Right cardiac atrium (tissue), 5 donors: ENCODE results near the gene RASSF7. TPM values are rescaled to one million over a fixed set of nuclear protein-coding genes. Genes with fewer than 3 reads are reported as not detected.
A peak's percentile ranks its signal among the peaks of the same experiment; 100 is the strongest.

Source experiments
- ATAC-seq, 2 donors: fragments of 200-7000 bp; cut with Tn5 transposase; one replicate each; pipeline versions ENCODE4 v1.8.0 to v1.9.1; 2020; ENCODE audit warnings: moderate library complexity in 2 of 2, mild to moderate bottlenecking in 1 of 2
- DNase-seq, 3 donors: peaks; one replicate each; pipeline ENCODE4 v3.0.0-alpha.2; 2020
- H3K27ac ChIP-seq: one replicate; pipeline ENCODE4 v1.5.1; 2013; ENCODE audit warnings: mild to moderate bottlenecking, low read length, control low read depth, moderate library complexity
- H3K27me3 ChIP-seq: one replicate; pipeline ENCODE4 v1.6.1; 2013; ENCODE audit not compliant: control insufficient read depth, insufficient read depth
- H3K4me1 ChIP-seq: one replicate; pipeline ENCODE4 v1.6.1; 2013; ENCODE audit warnings: low read length; ENCODE audit not compliant: control insufficient read depth, insufficient read depth
- H3K4me3 ChIP-seq: one replicate; pipeline ENCODE4 v1.5.1; 2013; ENCODE audit warnings: low read length, control low read depth
- H3K9me3 ChIP-seq: one replicate; pipeline ENCODE4 v1.6.1; 2013; ENCODE audit warnings: low read length; ENCODE audit not compliant: control insufficient read depth
- WGBS: extraction: QIAGEN DNeasy Blood & Tissue Kit; methylation state at CpG from one replicate; pipeline ENCODE4 v1.1.7; 2013; 5-methylcytosine and 5-hydroxymethylcytosine counted together
- intact Hi-C, 4 donors: fragments of 100-400 bp; cut with DNase I; formaldehyde crosslinking; loops; one replicate each; pipeline versions ENCODE4 v1.11.0 to v1.14.0; 2022 to 2023
- polyA plus RNA-seq: library from polyadenylated mRNA; stranded (reverse); fragments of 200-250 nt; gene quantifications from one replicate; pipeline ENCODE4 v1.2.3, GENCODE V29; 2013
- total RNA-seq, 4 donors: library from RNA; stranded (reverse); fragmentation: NEBNext Ultra II Directional; extraction: Animal tissue kit (Norgen Biotek cat#: 25700); gene quantifications; one replicate each; pipeline ENCODE4 v1.2.1, GENCODE V29; 2021
- donor health status: healthy with polysubstance abuse.
- donor health status: DM: no; HTN: yes; CAD: no.
- donor health status: DM: no; HTN: no; CAD: no.
- donor health status: DM: no; HTN: yes; CAD: no; lungs with severe emphysema.
- donor health status: DM: yes; HTN: yes; CAD: no.

Gene RASSF7
- total and polyA plus RNA-seq, 5 donors: 2.5 to 6.3 (median 3.9) TPM

- peak in 1 of 2 donors; percentile 0 for ATAC-seq
- peak in 2 of 3 donors; percentile 22 to 58 for DNase-seq
- intact Hi-C loops: no loop called here
- H3K27me3 ChIP-seq: no peaks in the 10 kb centered on the region
- H3K4me3 ChIP-seq: peak overlapping the region; percentile 87
- WGBS: 9% methylated on average over 67 of the region's 67 CpGs
- no peak overlapping the region for H3K27ac ChIP-seq
- H3K9me3 ChIP-seq: no peaks in the 10 kb centered on the region
- H3K4me1 ChIP-seq: no peaks in the 10 kb centered on the region
Measured at GRCh38 chr11:561148-562003, 606 bp downstream of the RASSF7 start.

DNA sequence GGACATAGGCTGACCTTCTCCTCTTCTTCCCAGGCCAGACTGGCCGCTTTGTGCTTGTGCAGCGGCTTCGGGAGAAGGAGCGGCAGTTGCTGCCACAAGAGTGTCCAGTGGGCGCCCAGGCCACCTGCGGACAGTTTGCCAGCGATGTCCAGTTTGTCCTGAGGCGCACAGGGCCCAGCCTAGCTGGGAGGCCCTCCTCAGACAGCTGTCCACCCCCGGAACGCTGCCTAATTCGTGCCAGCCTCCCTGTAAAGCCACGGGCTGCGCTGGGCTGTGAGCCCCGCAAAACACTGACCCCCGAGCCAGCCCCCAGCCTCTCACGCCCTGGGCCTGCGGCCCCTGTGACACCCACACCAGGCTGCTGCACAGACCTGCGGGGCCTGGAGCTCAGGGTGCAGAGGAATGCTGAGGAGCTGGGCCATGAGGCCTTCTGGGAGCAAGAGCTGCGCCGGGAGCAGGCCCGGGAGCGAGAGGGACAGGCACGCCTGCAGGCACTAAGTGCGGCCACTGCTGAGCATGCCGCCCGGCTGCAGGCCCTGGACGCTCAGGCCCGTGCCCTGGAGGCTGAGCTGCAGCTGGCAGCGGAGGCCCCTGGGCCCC is 1.4 kb downstream of the RASSF7 start:
- Histone ChIP-seq H3K4me3 (no peak overlapping the region), H3K27me3 (no peaks in the 10 kb centered on the region), H3K27ac (no peak overlapping the region), H3K4me1 (no peaks in the 10 kb centered on the region), H3K9me3 (no peaks in the 10 kb centered on the region)
- no peak for ATAC-seq
- DNase-seq: peak in 1 of 3 donors; percentile 14
- 95% methylated on average over 29 of the region's 29 CpGs for WGBS
- intact Hi-C loops: no loop called here

- Histone ChIP-seq H3K27ac (no peak overlapping the region), H3K4me1 (no peaks in the 10 kb centered on the region), H3K9me3 (no peaks in the 10 kb centered on the region), H3K4me3 (no peak overlapping the region), H3K27me3 (no peaks in the 10 kb centered on the region)
- intact Hi-C loops: no loop called here
- ATAC-seq (no peak), DNase-seq (peak in 1 of 3 donors; percentile 35)
- 90% methylated on average over 18 of the region's 18 CpGs for WGBS
Measured at GRCh38 chr11:563066-563811, 2.5 kb downstream of the RASSF7 start.

- Histone ChIP-seq H3K27ac (no peak overlapping the region), H3K27me3 (no peaks in the 10 kb centered on the region), H3K4me3 (no peak overlapping the region), H3K4me1 (no peaks in the 10 kb centered on the region), H3K9me3 (no peaks in the 10 kb centered on the region)
- DNase-seq: peak in 1 of 3 donors; percentile 43
- WGBS: 88% methylated on average over 12 of the region's 12 CpGs
- ATAC-seq: no peak
- intact Hi-C loops: no loop called here
Measured at GRCh38 chr11:563812-564578, 3.2 kb downstream of the RASSF7 start.

DNA sequence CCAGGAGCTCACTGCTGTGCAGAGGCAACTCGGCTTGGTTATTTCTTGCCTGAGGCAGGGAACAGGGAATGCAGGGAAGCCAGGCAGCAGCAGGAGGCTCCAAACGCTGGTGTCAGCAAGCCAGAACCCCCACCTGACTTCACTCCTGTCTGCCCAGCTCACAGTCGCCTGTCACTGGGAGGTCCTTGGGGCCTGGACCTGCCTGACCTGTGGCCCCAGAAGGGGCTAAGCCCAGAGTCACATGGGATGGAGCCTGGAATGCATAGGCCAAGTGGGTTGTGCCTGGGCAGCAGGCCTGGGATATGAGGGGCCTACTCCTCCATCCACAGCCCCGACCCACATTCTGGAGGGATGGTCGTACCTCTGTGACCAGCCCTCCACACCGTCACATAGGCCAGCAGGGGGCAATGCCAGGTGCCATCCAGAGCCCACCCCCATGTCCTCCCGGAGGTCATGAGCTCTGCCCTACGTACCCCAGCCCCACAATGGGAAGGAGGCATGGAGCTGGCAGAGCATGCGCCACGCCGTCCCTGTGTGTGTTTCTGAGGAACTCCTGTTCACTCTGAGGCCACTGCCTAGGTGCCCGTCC is 5.2 kb downstream of the RASSF7 start:
- peak in 1 of 3 donors; percentile 54 for DNase-seq
- Histone ChIP-seq H3K9me3 (no peaks in the 10 kb centered on the region), H3K27me3 (no peaks in the 10 kb centered on the region), H3K4me1 (peaks cover 3% of the 10 kb centered on the region), H3K4me3 (no peak overlapping the region), H3K27ac (no peak overlapping the region)
- ATAC-seq: no peak
- 83% methylated on average over 12 of the region's 12 CpGs for WGBS
- intact Hi-C loops: no loop called here

GRCh38 chr11:567011-567628 is 6.3 kb downstream of the RASSF7 start:
- Histone ChIP-seq H3K9me3 (no peaks in the 10 kb centered on the region), H3K4me1 (peaks cover 3% of the 10 kb centered on the region), H3K4me3 (peak overlapping the region; percentile 69), H3K27ac (no peak overlapping the region), H3K27me3 (no peaks in the 10 kb centered on the region)
- 85% methylated on average over 18 of the region's 18 CpGs for whole genome bisulfite sequencing
- intact Hi-C loops: no loop called here
- DNase-seq: peak in 1 of 3 donors; percentile 55
- no peak for ATAC-seq

DNA sequence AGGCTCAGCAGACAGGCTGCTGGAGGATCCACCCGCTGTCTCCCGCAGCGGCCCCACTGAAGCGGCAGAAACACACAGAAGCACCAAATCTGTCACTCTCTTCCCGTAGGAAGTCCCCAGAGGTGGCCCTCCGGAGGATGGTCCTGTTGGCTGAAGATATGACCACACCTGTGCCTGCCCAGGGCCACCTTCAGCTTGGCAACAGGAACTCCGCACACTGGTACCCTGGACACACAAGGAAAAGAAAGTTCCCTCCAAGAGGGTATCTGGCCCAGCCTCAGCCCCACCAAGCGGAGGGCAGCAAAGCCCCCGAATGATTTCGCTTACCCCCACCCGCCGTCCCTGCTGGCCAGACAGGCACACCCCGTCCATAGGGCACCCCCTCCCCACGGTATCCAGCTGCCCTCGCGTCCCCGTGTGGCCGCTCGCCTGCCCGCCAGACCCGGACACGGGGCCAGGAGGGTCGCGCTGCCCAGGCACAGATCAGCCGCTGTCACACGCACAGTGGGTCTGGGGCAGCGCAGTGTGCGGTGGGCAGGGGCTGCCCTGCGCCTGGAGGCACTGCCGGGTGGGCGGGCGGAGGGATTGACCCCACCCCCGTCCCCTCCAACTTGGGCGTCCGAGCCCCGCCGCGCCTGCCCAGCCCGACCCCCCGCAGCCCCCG is 7.0 kb downstream of the RASSF7 start:
- Histone ChIP-seq H3K9me3 (no peaks in the 10 kb centered on the region), H3K27ac (peak overlapping the region; percentile 53), H3K4me3 (peak overlapping the region; percentile 69), H3K27me3 (no peaks in the 10 kb centered on the region), H3K4me1 (peaks cover 3% of the 10 kb centered on the region)
- intact Hi-C loops: no loop called here
- 19% methylated on average over 41 of the region's 41 CpGs for WGBS
- DNase-seq (peak in 1 of 3 donors; percentile 51), ATAC-seq (peak; percentile 9 to 17)

DNA sequence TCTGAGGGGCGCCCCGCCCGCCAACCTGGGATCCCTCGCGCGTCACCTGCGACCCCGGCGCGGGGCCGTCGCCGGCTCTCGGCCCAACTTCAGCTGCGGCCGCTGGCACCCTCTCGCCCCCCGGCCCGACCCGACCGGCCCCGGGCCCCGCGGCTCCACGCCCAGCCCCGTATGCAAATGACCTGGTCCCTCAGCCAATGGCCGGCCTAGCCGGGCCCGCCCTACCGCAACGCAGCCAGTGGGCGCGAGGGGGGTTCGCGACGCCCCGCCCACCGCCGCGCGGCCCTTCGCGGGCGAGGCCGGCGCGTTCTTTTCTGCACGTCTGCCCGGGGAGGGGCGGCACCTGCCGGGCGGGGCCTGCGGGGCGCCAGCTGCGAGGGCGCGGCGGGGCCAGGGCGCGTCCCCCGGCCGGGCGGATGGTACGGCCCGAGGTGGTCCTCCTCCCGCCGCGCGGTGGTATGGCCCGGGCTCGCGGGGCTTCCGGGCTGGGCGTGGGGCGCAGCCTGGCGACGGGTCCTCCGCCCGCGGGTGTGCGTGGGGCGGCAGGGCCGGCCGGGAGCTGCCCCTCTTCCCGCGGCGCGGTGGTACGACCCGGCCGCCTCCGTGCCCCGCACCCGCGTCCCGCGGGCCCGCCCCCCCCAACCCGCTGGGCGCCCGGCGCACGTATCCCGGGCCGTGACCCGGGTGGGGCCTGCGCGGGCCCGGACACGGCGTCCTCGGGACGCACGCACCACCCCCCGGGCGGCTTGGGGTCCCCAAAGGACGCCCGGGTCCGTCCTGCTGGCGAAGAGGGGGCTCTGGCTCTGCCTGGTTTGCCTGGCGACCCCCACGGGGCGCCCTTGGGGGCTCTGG is 7.8 kb downstream of the RASSF7 start:
- intact Hi-C loops: no loop called here
- no peaks in the 10 kb centered on the region for H3K9me3 ChIP-seq
- WGBS: under 1% methylated on average over 123 of the region's 123 CpGs

More for the DNA sequence above, 7.8 kb downstream of the RASSF7 start:
- Histone ChIP-seq H3K27me3 (no peaks in the 10 kb centered on the region), H3K4me3 (peak overlapping the region; percentile 69), H3K4me1 (peaks cover 3% of the 10 kb centered on the region), H3K27ac (peak overlapping the region; percentile 99)
- ATAC-seq (peak; percentile 89 to 92), DNase-seq (peak; percentile 95 to 98 (median 98))
